Measurements from ENCODE around the gene NCR2.

GRCh38 chr6:41360314-41360685 is 24.9 kb downstream of the NCR2 start:
- TF ChIP-seq SUZ12 (IDR thresholded peaks at IDR 0.05) (no peak), FOXK2 (IDR thresholded peaks at IDR 0.05) (no peak), PKNOX1 (IDR thresholded peaks at IDR 0.05) (no peak), NFRKB (IDR thresholded peaks at IDR 0.05) (no peak), TARDBP (IDR thresholded peaks at IDR 0.05) (no peak)
